HAP-1 (cell line): ENCODE results near the gene IGF2BP2.
"Not testable (repeated sequence)": the region's sequence is repeated elsewhere in the genome, so short reads cannot be mapped to it uniquely, and the experiment has no call there.

Experiments
- DNase-seq, 2 experiments: peaks; one replicate each; pipeline ENCODE4 v3.0.0-alpha.2; 2016 to 2020; ENCODE audit warnings: low spot score in 2 of 2
- H3K27me3 ChIP-seq: fragments of 250-450 bp; sonication (Bioruptor Pico); 2 replicates; pipeline ENCODE4 v1.5.1; 2020; ENCODE audit warnings: low read depth, mild to moderate bottlenecking, moderate library complexity
- H3K36me3 ChIP-seq: fragments of 250-450 bp; sonication (Bioruptor Pico); replicated peaks from 2 replicates; pipeline ENCODE4 v1.5.1; 2020; ENCODE audit warnings: mild to moderate bottlenecking
- H3K4me1 ChIP-seq: fragments of 250-450 bp; sonication (Bioruptor Pico); 2 replicates; pipeline ENCODE4 v1.5.1; 2020; ENCODE audit warnings: mild to moderate bottlenecking
- H3K4me3 ChIP-seq: fragments of 250-450 bp; sonication (Bioruptor Pico); 2 replicates; pipeline ENCODE4 v1.5.1; 2020; ENCODE audit warnings: mild to moderate bottlenecking, moderate library complexity
- H3K9me3 ChIP-seq: fragments of 250-450 bp; sonication (Bioruptor Pico); 2 replicates; pipeline ENCODE4 v1.5.1; 2020; ENCODE audit warnings: mild to moderate bottlenecking, moderate library complexity
- in situ Hi-C: fragments of 300-500 bp; cut with MboI; formaldehyde crosslinking; loops from 3 replicates; pipeline ENCODE4 v1.14.3; 2020; ENCODE audit warnings: low sequenced_read_pairs, inconsistent platforms, mixed read lengths

Gene IGF2BP2

GRCh38 chr3:185654758-185655145 lies 170.1 kb downstream of the IGF2BP2 start:
- no peaks in the 10 kb centered on the region for H3K27me3 ChIP-seq
- H3K36me3 ChIP-seq = peaks cover 57% of the 10 kb centered on the region
- H3K4me1 ChIP-seq = no peaks in the 10 kb centered on the region
- no peak overlapping the region for H3K4me3 ChIP-seq
- in situ Hi-C loops = loop anchor here (10.0 kb wide), 1 partner anchor 250 kb away; no protein-coding TSS in a partner anchor
- no peak for DNase-seq
- no peaks in the 10 kb centered on the region for H3K9me3 ChIP-seq

- DNase-seq = no peak
- in situ Hi-C loops = loop anchor here (10.0 kb wide), 1 partner anchor 251 kb away; no protein-coding TSS in a partner anchor
- Histone ChIP-seq H3K4me1 (no peaks in the 10 kb centered on the region), H3K4me3 (no peak overlapping the region), H3K9me3 (no peaks in the 10 kb centered on the region), H3K27me3 (no peaks in the 10 kb centered on the region), H3K36me3 (peaks cover 62% of the 10 kb centered on the region)
Observed at GRCh38 chr3:185653949-185654757, 170.7 kb downstream of the IGF2BP2 start.

GRCh38 chr3:185651971-185652370 lies 172.9 kb downstream of the IGF2BP2 start:
- H3K27me3 ChIP-seq = no peaks in the 10 kb centered on the region
- H3K36me3 ChIP-seq = peaks cover 56% of the 10 kb centered on the region
- no peaks in the 10 kb centered on the region for H3K4me1 ChIP-seq
- in situ Hi-C loops = loop anchor here (10.0 kb wide), 1 partner anchor 253 kb away; no protein-coding TSS in a partner anchor
- H3K9me3 ChIP-seq = no peaks in the 10 kb centered on the region
- H3K4me3 ChIP-seq = no peak overlapping the region
- DNase-seq = no peak

DNA sequence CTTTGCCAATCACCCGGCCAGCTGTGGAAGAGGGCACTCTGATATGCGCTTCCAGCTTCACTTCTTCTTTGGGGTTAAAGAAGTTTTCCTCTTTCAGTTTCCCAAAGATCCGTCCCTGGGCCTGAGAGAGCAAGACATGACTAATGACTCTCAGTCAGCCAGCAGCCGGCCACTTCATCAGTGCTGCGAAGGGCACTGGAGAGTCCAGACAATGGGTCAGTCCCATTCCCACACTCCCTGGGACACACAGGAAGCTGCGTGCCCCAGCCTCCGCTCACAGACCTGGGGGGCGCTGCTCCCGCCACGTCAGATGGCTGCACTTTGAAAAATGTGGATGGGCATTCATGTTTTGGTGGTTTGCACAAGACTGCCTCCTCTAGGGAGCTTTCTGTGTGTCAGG lies 175.4 kb downstream of the IGF2BP2 start:
- H3K4me1 ChIP-seq = no peaks in the 10 kb centered on the region
- peaks cover 48% of the 10 kb centered on the region for H3K36me3 ChIP-seq
- no peaks in the 10 kb centered on the region for H3K27me3 ChIP-seq
- DNase-seq = no peak
- H3K4me3 ChIP-seq = no peak overlapping the region
- H3K9me3 ChIP-seq = no peaks in the 10 kb centered on the region
- in situ Hi-C loops = no loop called here

- H3K9me3 ChIP-seq = no peaks in the 10 kb centered on the region
- in situ Hi-C loops = no loop called here
- no peaks in the 10 kb centered on the region for H3K27me3 ChIP-seq
- peaks cover 41% of the 10 kb centered on the region for H3K36me3 ChIP-seq
- H3K4me1 ChIP-seq = no peaks in the 10 kb centered on the region
- DNase-seq = no peak
- no peak overlapping the region for H3K4me3 ChIP-seq
Observed at GRCh38 chr3:185648396-185648795, 176.4 kb downstream of the IGF2BP2 start.

DNA sequence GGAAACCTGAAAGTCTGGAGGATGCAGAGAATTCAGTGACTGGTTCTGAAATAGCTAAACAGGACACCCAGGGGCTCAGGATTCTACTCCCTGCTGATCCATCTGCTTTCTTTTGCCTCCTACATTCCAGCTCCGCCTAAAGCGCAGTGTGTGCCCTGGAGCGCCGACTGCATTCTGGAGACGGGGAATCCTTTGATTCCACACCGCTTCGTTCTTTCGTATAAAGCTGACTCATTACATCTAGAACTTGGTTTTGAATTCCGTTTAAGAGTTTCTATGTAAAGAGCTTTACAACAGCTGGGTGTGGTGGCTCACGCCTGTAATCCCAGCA lies 177.0 kb downstream of the IGF2BP2 start:
- no peaks in the 10 kb centered on the region for H3K4me1 ChIP-seq
- in situ Hi-C loops = no loop called here
- H3K4me3 ChIP-seq = no peak overlapping the region
- H3K27me3 ChIP-seq = no peaks in the 10 kb centered on the region
- no peaks in the 10 kb centered on the region for H3K9me3 ChIP-seq
- no peak for DNase-seq
- H3K36me3 ChIP-seq = peaks cover 43% of the 10 kb centered on the region

- H3K4me3 ChIP-seq = no peak overlapping the region
- H3K4me1 ChIP-seq = no peaks in the 10 kb centered on the region
- H3K36me3 ChIP-seq = peaks cover 43% of the 10 kb centered on the region
- no peaks in the 10 kb centered on the region for H3K27me3 ChIP-seq
- DNase-seq = no peak
- in situ Hi-C loops = no loop called here
- H3K9me3 ChIP-seq = no peaks in the 10 kb centered on the region
Observed at GRCh38 chr3:185647134-185647879, 177.5 kb downstream of the IGF2BP2 start.

DNA sequence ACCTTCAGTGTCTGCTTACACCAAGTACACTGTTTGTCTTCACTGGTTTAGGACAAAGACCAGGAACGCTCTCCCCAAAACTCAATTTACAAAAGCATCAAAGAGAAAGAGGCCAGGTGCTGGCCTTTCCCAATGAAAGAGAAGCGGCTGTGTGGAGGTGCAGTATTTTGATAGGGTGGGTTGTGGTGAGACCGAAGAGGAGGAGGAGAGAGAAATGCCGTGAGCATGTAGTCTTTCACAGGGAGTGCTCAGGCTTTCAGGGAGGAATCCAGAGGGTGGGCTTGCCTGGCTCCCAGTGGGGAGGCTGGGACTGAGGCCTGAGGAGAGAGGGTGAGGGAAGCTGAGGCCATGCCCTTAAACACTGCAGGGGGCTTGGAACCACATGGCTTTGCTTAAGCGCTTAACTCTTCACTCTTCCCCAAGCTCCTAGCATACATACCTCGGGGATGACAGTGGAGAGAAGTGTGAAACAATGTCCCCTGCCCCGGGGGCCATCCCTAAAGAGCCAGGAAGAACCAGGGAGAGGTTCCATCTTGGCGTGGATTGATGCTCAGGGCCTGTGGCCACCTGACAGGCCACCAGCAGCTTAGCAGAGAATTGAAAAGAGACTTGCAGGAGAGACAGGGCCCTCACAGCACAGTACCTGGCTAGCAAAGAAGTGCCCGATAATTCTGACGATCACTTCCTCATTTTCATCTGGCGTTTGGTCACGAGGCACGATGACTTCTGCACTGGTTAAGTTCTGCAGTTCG lies 178.3 kb downstream of the IGF2BP2 start:
- in situ Hi-C loops = no loop called here
- Histone ChIP-seq H3K4me1 (no peaks in the 10 kb centered on the region), H3K36me3 (peaks cover 37% of the 10 kb centered on the region), H3K9me3 (no peaks in the 10 kb centered on the region), H3K4me3 (no peak overlapping the region), H3K27me3 (no peaks in the 10 kb centered on the region)
- DNase-seq = no peak

DNA sequence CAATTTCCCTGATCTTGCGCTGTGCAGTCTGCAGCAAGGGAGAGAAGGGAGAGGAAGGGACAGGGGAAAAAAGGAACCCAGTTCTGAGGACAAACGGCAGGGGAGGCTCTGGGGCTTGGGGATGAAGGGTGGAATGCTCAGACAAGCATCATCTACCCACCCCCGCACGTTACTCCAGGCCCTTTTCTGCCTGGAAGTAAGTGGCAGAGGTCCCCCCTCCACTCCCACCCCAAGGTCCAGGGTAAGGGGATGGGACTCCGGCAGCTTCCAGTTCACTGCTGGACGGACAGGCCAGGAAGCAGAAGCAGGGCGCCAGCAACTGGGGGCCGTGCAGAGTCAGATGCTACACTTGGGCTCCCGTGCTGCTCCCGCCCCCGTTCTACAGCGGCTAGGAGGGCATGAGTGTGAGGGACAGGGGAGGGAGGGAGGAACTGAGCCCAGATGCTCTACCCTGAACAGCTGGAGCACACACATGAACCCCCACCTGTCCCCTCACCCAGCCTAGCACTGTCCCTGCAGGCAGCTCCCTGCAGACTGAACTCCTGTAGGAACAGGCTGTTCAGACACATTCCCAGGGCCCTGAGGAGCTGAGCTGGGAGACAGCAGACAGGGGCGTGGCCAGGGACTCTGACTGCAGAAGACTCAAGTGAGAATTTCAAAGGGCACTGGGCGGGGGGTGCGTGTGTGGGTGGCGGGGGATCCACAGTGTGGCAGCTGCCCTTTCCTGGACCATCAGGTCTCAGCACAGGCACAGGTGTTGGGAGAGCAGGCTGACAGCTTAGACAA lies 179.1 kb downstream of the IGF2BP2 start:
- Histone ChIP-seq H3K9me3 (no peaks in the 10 kb centered on the region), H3K36me3 (peaks cover 38% of the 10 kb centered on the region), H3K4me3 (no peak overlapping the region), H3K27me3 (no peaks in the 10 kb centered on the region), H3K4me1 (no peaks in the 10 kb centered on the region)
- no peak for DNase-seq
- in situ Hi-C loops = no loop called here

- H3K4me1 ChIP-seq, DNase-seq, H3K9me3 ChIP-seq, H3K4me3 ChIP-seq, in situ Hi-C loops, H3K27me3 ChIP-seq: not testable (repeated sequence)
- peaks cover 44% of the 10 kb centered on the region for H3K36me3 ChIP-seq
Observed at GRCh38 chr3:185645191-185645590, 179.7 kb downstream of the IGF2BP2 start.

- Histone ChIP-seq H3K36me3 (peaks cover 17% of the 10 kb centered on the region), H3K4me3 (no peak overlapping the region), H3K27me3 (no peaks in the 10 kb centered on the region), H3K4me1 (no peaks in the 10 kb centered on the region), H3K9me3 (no peaks in the 10 kb centered on the region)
- DNase-seq = no peak
- in situ Hi-C loops = no loop called here
Observed at GRCh38 chr3:185640308-185640707, 184.5 kb downstream of the IGF2BP2 start.

GRCh38 chr3:185639632-185640206 lies 185.1 kb downstream of the IGF2BP2 start:
- no peaks in the 10 kb centered on the region for H3K9me3 ChIP-seq
- in situ Hi-C loops = no loop called here
- no peak for DNase-seq
- H3K27me3 ChIP-seq = no peaks in the 10 kb centered on the region
- peaks cover 13% of the 10 kb centered on the region for H3K36me3 ChIP-seq
- no peaks in the 10 kb centered on the region for H3K4me1 ChIP-seq
- no peak overlapping the region for H3K4me3 ChIP-seq

DNA sequence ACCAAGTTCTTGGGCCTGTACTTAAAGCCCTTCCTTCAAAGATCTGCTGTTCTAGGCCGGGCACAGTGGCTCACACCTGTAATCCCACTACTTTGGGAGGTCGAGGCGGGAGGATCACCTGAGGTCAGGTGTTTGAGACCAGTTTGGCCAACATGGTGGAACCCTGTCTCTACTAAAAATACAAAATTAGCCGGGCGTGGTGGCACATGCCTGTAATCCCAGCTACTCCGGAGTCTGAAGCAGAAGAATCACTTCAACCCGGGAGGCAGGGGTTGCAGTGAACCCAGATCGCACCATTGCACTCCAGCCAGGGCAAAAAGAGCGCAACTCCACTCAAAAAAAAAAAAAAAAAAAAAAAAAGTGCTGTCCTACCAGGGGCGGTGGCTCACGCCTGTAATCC lies 186.2 kb downstream of the IGF2BP2 start:
- H3K4me3 ChIP-seq, H3K4me1 ChIP-seq, DNase-seq, in situ Hi-C loops, H3K9me3 ChIP-seq, H3K27me3 ChIP-seq: not testable (repeated sequence)
- peaks cover 12% of the 10 kb centered on the region for H3K36me3 ChIP-seq
